ENCODE measurements around the gene TMEM151B. TPM values are rescaled to one million over a fixed set of nuclear protein-coding genes. Genes with fewer than 3 reads are reported as not detected.

The TMEM151B gene
- total and polyA plus RNA-seq, 2 donors (not counting 1 experiment from before 2014, with no cell fraction given), result 0.01 to 0.10 TPM

GRCh38 chr6:44269178-44269920 is 901 bp upstream of the TMEM151B start:
- WGBS (ENCODE audit: insufficient coverage), result no CpG with 5 or more reads among the region's 1 CpG
- no peak overlapping the region for H3K27ac ChIP-seq (ENCODE audit: low read length in 2 of 2)
- H3K27me3 ChIP-seq (replicated peaks in 1 of 4; ENCODE audit: control extremely low read depth in 1 of 4, control insufficient read depth in 3 of 4, insufficient read depth in 4 of 4, low read length in 3 of 4), result peaks cover 0 to 46% (median 26%) of the 10 kb centered on the region in 4 experiments
- H3K79me2 ChIP-seq (ENCODE audit: control insufficient read depth, insufficient read depth, low read length), result peaks cover 6% of the 10 kb centered on the region
- peak overlapping the region; percentile 24 for H3K27ac Mint-ChIP-seq
- H3K9me3 ChIP-seq (ENCODE audit: control extremely low read depth in 1 of 3, control insufficient read depth in 2 of 3, insufficient read depth in 1 of 3, low read length in 2 of 3), result no peaks in the 10 kb centered on the region
- intact Hi-C loops (cut with micrococcal nuclease), result loop anchor here (2.0 to 5.0 kb wide), 2 partner anchors 118 to 1045 kb away; partner anchors contain the start of gene CDC5L
- TF ChIP-seq, protein P1, sequence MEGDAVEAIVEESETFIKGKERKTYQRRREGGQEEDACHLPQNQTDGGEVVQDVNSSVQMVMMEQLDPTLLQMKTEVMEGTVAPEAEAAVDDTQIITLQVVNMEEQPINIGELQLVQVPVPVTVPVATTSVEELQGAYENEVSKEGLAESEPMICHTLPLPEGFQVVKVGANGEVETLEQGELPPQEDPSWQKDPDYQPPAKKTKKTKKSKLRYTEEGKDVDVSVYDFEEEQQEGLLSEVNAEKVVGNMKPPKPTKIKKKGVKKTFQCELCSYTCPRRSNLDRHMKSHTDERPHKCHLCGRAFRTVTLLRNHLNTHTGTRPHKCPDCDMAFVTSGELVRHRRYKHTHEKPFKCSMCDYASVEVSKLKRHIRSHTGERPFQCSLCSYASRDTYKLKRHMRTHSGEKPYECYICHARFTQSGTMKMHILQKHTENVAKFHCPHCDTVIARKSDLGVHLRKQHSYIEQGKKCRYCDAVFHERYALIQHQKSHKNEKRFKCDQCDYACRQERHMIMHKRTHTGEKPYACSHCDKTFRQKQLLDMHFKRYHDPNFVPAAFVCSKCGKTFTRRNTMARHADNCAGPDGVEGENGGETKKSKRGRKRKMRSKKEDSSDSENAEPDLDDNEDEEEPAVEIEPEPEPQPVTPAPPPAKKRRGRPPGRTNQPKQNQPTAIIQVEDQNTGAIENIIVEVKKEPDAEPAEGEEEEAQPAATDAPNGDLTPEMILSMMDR (IDR thresholded peaks at IDR 0.05), result no peak
- no peak overlapping the region for H3K4me3 ChIP-seq (ENCODE audit: control extremely low read depth in 1 of 5, extremely low read depth in 1 of 5, insufficient read depth in 1 of 5, low read depth in 2 of 5, low read length in 4 of 5)
- peaks cover 36% of the 10 kb centered on the region for H3K27me3 Mint-ChIP-seq
- H3K36me3 ChIP-seq (replicated peaks in 1 of 2; ENCODE audit: control extremely low read depth in 1 of 2, control insufficient read depth in 1 of 2, extremely low read depth in 1 of 2, insufficient read depth in 2 of 2, low read length in 1 of 2), result no peaks in the 10 kb centered on the region
- H4K20me1 ChIP-seq (ENCODE audit: control insufficient read depth, insufficient read depth, low read length, poor library complexity, severe bottlenecking), result peaks cover 3% of the 10 kb centered on the region
- no peak for ATAC-seq (ENCODE audit: low read depth)
- peak overlapping the region; percentile 74 for H3K4me3 Mint-ChIP-seq
- POLR2A ChIA-PET, result interaction anchor here (0.9 to 1.6 kb wide), 2 partner anchors 22 to 32 kb away, joined by 3 to 5 read pairs; partner anchors contain the start of gene HSP90AB1
- H3K9ac ChIP-seq (ENCODE audit: low read length), result no peak overlapping the region
- peaks cover 23 to 28% of the 10 kb centered on the region in 2 donors for H3K4me1 ChIP-seq (ENCODE audit: control insufficient read depth in 2 of 2, insufficient read depth in 2 of 2, low read length in 2 of 2)
- CTCF ChIA-PET, result interaction anchor here (0.7 to 5.5 kb wide), 10 partner anchors 13 to 175 kb away, joined by 3 to 107 read pairs (median 8); partner anchors contain the start of gene HSP90AB1
- no peaks in the 10 kb centered on the region for H3K9me3 Mint-ChIP-seq (ENCODE audit: insufficient read depth)
- no peak overlapping the region for H2AFZ ChIP-seq (ENCODE audit: insufficient read depth, low read depth, low read length, poor library complexity, severe bottlenecking)
- peak overlapping the region; percentile 79 for H3K4me2 ChIP-seq (replicated peaks; ENCODE audit: low read depth, low read length, poor library complexity, severe bottlenecking)
- H3K4me1 Mint-ChIP-seq, result peaks cover 35% of the 10 kb centered on the region
- DNase-seq, result peak; percentile 35
